Gastroesophageal sphincter (tissue), 4 donors: ENCODE results near the gene DOCK2. TPM values are rescaled to one million over a fixed set of nuclear protein-coding genes. Genes with fewer than 3 reads are reported as not detected.

ENCODE experiments used
- ATAC-seq: fragments of 150-250 bp; one replicate; pipeline ENCODE4 v1.9.1; 2016; ENCODE audit warnings: mild to moderate bottlenecking, moderate library complexity
- H3K27ac ChIP-seq, 4 donors: fragments of 200-600 bp; sonication (generic) in 3 of 4; 1 replicate in 3 of 4; 2 replicates in 1 of 4; pipeline ENCODE4 v1.5.1; 2016 to 2019
- H3K27me3 ChIP-seq: fragments of 200-600 bp; sonication (generic); one replicate; pipeline ENCODE4 v1.5.1; 2019
- H3K36me3 ChIP-seq, 2 donors: fragments of 200-600 bp; sonication (generic); one replicate each; pipeline ENCODE4 v1.5.1; 2019; ENCODE audit warnings: control low read depth in 1 of 2
- H3K4me1 ChIP-seq, 3 donors: fragments of 200-600 bp; sonication (generic); 1 replicate in 2 of 3; 2 replicates in 1 of 3; pipeline ENCODE4 v1.5.1; 2016 to 2019; ENCODE audit warnings: control low read depth in 2 of 3
- H3K4me3 ChIP-seq, 2 donors: fragments of 200-600 bp; sonication (generic); one replicate each; pipeline ENCODE4 v1.5.1; 2019; ENCODE audit warnings: mild to moderate bottlenecking in 1 of 2, moderate library complexity in 1 of 2
- H3K9me3 ChIP-seq, 3 donors: fragments of 200-600 bp; sonication (generic); one replicate each; pipeline ENCODE4 v1.5.1; 2017 to 2019; ENCODE audit warnings: control low read depth in 2 of 3
- CTCF ChIP-seq, 4 experiments: fragments of 200-600 bp in 2 of 4; fragments of 450-650 bp in 2 of 4; sonication (generic) in 1 of 4; IDR thresholded peaks; one replicate each; pipeline ENCODE4 v1.5.1; 2017 to 2019; ENCODE audit warnings: antibody characterized with exemption in 4 of 4, mild to moderate bottlenecking in 2 of 4, moderate library complexity in 2 of 4
- EP300 ChIP-seq: sonication (generic); formaldehyde crosslinking; IDR thresholded peaks from one replicate; pipeline ENCODE4 v1.6.1; 2017; ENCODE audit warnings: antibody characterized with exemption, mild to moderate bottlenecking
- POLR2A ChIP-seq, 2 donors: fragments of 450-650 bp; IDR thresholded peaks; one replicate each; pipeline ENCODE4 v1.6.1; 2017; ENCODE audit warnings: antibody characterized with exemption in 2 of 2, mild to moderate bottlenecking in 2 of 2, moderate library complexity in 1 of 2
- POLR2AphosphoS5 ChIP-seq: sonication (generic); formaldehyde crosslinking; IDR thresholded peaks from one replicate; pipeline ENCODE4 v1.6.1; 2017; ENCODE audit warnings: antibody characterized with exemption
- WGBS, 2 donors: methylation state at CpG; one replicate each; pipeline ENCODE4 v1.1.5; 2018; ENCODE audit warnings: low coverage in 1 of 2; 5-methylcytosine and 5-hydroxymethylcytosine counted together
- total RNA-seq, 4 donors: library from RNA; depleted of rRNA; stranded (reverse); fragments of >200 nt; gene quantifications; one replicate each; pipeline ENCODE4 v1.1.0, GENCODE V29; 2016

Gene DOCK2
- total RNA-seq, 4 donors from 2014 or later, result 9.3 to 20.6 (median 11.8) TPM

- TF ChIP-seq POLR2A (IDR thresholded peaks at IDR 0.05) (no peak), CTCF (IDR thresholded peaks at IDR 0.05) (no peak), POLR2AphosphoS5 (no peak)
- Histone ChIP-seq H3K27me3 (peaks cover 8% of the 10 kb centered on the region), H3K9me3 (no peaks in the 10 kb centered on the region), H3K4me3 (no peak overlapping the region), H3K36me3 (no peaks in the 10 kb centered on the region), H3K4me1 (no peaks in the 10 kb centered on the region), H3K27ac (no peak overlapping the region)
- 91 to 97% methylated on average over 7 of the region's 7 CpGs for WGBS, 2 donors
- ATAC-seq, result no peak
These were observed 304.5 kb downstream of the DOCK2 start for GRCh38 chr5:169941542-169941941.

- no peak for ATAC-seq
- Histone ChIP-seq H3K27ac (no peak overlapping the region), H3K4me3 (no peak overlapping the region), H3K9me3 (no peaks in the 10 kb centered on the region), H3K27me3 (peaks cover 8% of the 10 kb centered on the region), H3K36me3 (no peaks in the 10 kb centered on the region), H3K4me1 (no peaks in the 10 kb centered on the region)
- WGBS, 2 donors, result 56 to 78% methylated on average over 1 of the region's 1 CpG
- TF ChIP-seq POLR2A (IDR thresholded peaks at IDR 0.05) (no peak), EP300 (no peak), CTCF (IDR thresholded peaks at IDR 0.05) (no peak), POLR2AphosphoS5 (no peak)
These were observed 305.1 kb downstream of the DOCK2 start for GRCh38 chr5:169942181-169942580.

GRCh38 chr5:169943026-169943425, 306.0 kb downstream of the DOCK2 start:
- 79 to 88% methylated on average over 2 to 4 of the region's 4 CpGs for WGBS, 2 donors
- TF ChIP-seq CTCF (IDR thresholded peaks at IDR 0.05) (no peak), EP300 (no peak), POLR2A (IDR thresholded peaks at IDR 0.05) (no peak)
- H3K27ac ChIP-seq, result no peak overlapping the region

GRCh38 chr5:169944115-169944514, 307.0 kb downstream of the DOCK2 start:
- no peaks in the 10 kb centered on the region for H3K36me3 ChIP-seq
- WGBS, 2 donors, result 79% methylated on average over 2 of the region's 6 CpGs; no CpG with 5 or more reads in 1 of the 2 donors
- H3K4me3 ChIP-seq, result no peak overlapping the region
- H3K4me1 ChIP-seq, result no peaks in the 10 kb centered on the region
- H3K27ac ChIP-seq, result no peak overlapping the region
- no peak for ATAC-seq
- H3K27me3 ChIP-seq, result peaks cover 8% of the 10 kb centered on the region
- H3K9me3 ChIP-seq, result no peaks in the 10 kb centered on the region
- TF ChIP-seq EP300, result no peak
- TF ChIP-seq POLR2A (IDR thresholded peaks at IDR 0.05), result no peak
- no peak for TF ChIP-seq CTCF (IDR thresholded peaks at IDR 0.05)
- no peak for TF ChIP-seq POLR2AphosphoS5

More at GRCh38 chr5:169943026-169943425, 306.0 kb downstream of the DOCK2 start:
- H3K27me3 ChIP-seq, result peaks cover 8% of the 10 kb centered on the region
- H3K36me3 ChIP-seq, result no peaks in the 10 kb centered on the region
- no peaks in the 10 kb centered on the region for H3K9me3 ChIP-seq
- H3K4me1 ChIP-seq, result no peaks in the 10 kb centered on the region
- H3K4me3 ChIP-seq, result no peak overlapping the region
- ATAC-seq, result no peak

GRCh38 chr5:169944922-169945680, 308.0 kb downstream of the DOCK2 start:
- no peaks in the 10 kb centered on the region for H3K36me3 ChIP-seq
- no peaks in the 10 kb centered on the region for H3K4me1 ChIP-seq
- no peak for ATAC-seq
- TF ChIP-seq POLR2A (IDR thresholded peaks at IDR 0.05), result no peak
- no peak for TF ChIP-seq CTCF (IDR thresholded peaks at IDR 0.05)
- no peak for TF ChIP-seq POLR2AphosphoS5
- no peak for TF ChIP-seq EP300
- H3K9me3 ChIP-seq, result no peaks in the 10 kb centered on the region
- no peak overlapping the region for H3K27ac ChIP-seq
- H3K4me3 ChIP-seq, result no peak overlapping the region
- 52 to 100% methylated on average over 2 to 7 of the region's 8 CpGs for WGBS, 2 donors
- H3K27me3 ChIP-seq, result peaks cover 5% of the 10 kb centered on the region
